Astrocyte of the hippocampus (primary cell): ENCODE results near the gene PUM1.
"Not testable (repeated sequence)": the region's sequence is repeated elsewhere in the genome, so short reads cannot be mapped to it uniquely, and the experiment has no call there.

Experiments used
- DNase-seq: peaks from one replicate; pipeline ENCODE4 v3.0.0; 2011; ENCODE audit warnings: low read depth, low spot score

Gene PUM1

GRCh38 chr1:30964706-30965105 lies 100.8 kb downstream of the PUM1 start:
- DNase-seq: no peak

DNA sequence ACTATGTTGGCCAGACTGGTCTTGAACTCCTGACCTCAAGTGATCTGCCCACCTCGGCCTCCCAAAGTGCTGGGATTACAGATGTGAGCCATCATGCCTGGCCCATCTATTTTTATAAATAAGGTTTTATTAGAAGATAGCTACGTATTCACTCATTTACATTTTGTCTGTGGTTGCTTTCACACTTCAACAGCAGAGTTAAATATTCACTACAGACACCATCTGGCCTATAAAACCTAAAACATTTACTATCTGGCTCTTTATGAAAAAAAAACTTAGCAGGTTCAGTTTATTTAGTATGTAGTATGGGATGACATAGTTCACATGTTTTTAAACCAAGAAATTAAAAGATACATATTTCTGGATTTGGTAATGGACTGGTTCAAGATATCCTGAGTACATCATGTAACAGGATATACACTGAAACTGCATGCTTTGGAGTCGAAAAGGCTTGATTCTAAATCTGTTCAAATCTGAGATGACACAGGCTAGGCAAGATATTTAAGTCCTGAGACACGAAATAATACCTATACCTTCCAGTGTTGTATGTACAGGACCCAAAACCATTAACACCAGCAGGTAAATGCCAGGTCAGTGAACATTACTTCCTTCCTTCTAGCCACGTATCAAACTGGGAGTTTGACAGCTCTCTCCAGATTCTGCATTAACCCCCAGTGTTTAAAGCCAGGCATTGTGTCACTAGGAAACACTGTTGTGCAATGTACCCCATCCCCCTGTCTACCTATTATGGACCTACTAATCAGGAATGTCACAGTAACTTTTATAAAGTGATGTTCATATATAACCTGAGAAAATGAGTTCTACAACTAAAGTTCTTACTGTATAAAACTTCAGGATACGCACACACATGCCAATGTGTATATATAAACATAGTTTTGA lies 102.7 kb downstream of the PUM1 start:
- DNase-seq: no peak

DNA sequence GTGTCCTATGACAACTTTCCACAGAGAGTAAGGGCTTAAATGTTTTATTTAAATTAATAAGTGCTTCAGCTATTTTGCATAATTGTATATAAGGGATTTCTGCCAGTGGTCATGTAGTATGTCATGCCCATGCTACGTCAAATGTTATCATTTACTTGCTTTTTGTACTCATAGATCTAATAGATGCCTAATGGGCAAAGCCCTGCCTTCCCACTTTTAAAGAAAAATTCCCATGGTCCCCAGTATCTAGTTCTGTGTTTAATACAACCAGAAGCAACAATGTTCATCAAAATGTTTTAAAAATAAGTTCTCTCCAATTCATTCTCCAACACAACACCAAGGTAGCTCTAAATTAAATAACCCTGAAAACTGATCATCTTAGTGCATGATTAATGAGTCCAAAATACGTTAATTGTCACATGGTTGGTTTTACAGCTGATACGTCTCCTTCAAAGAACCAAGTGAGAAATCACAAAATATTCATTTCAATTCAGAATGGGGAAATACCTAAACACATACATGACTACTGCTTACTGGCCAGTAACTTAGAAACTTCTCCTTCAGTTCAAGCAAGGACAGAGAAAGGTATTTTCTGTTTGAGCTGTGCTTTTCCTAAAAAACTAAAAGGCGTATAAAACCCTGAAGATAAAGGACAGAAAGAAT lies 107.8 kb downstream of the PUM1 start:
- DNase-seq: no peak

GRCh38 chr1:30955448-30956015 lies 110.0 kb downstream of the PUM1 start:
- DNase-seq: peak; percentile 73

GRCh38 chr1:30953685-30954084 lies 111.8 kb downstream of the PUM1 start:
- no peak for DNase-seq

DNA sequence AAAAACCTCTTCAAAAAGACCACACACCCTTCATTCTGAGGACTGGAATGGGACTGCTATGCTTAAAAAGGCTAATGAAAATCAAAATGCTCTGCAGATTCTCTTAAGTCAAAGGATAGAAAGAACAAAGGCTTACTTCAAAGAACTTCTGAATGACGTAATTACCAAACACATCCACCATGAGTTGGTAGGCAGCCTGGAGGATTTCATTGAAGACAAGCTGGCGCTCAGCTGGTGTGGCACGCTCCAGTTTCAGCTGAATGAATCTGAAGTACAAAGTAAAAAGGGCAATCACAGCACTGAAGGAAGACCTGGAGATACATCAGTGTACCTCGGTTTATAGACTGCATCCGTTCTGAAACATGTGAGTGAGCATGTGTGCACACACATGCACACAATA lies 113.4 kb downstream of the PUM1 start:
- DNase-seq: peak; percentile 57

DNA sequence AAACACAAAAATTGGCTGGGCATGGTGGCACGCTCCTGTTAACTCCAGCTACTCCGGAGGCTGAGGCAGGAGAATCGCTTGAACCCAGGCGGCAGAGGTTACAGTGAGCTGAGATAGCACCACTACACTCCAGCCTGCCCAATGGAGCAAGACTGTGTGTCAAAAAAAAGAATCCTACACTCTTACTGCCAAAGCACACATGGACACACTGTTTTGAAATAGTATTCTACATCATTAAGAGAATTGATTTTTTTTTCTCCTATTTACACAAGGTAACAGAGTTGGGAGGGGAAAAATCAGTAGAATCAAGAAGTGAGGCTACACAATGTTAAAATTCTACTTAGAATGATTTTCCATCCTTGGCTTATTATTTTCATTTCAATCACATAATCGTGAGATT lies 114.8 kb downstream of the PUM1 start:
- no peak for DNase-seq

DNA sequence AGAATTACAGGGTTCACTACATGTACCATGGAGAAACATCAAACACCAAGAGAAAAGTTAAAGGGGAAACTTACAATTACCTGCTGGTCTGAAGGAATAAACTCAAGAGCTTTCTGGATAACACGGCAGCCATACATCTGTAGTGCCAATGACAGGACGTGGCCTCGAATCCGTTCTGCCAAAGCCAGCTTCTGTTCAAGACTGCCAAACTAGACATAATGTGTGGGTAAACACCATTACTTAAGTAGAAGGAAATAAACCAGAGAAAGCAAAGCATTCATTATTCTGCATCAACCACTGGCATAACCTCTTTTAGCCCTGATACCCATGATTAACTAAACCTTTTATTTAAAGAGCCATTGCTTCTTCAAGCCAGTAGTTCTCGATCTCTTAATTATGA lies 115.5 kb downstream of the PUM1 start:
- no peak for DNase-seq

DNA sequence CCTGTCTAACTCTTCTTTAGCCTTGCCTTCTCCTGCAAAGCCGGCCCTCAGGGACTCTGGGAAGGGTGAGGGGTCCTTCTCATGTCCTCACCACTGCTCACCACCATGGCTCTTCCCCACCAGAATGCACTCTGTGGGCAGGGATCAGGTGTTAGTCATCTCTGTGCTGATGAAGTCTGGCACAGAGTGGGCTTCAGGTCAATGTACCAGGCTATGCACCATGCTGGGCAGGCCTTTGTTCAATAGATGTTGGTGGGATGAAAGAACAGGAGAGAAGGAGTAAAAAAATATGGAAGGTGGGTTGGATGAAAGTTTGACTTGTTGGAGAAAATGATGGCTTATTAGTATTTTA lies 116.1 kb downstream of the PUM1 start:
- not testable (repeated sequence) for DNase-seq

DNA sequence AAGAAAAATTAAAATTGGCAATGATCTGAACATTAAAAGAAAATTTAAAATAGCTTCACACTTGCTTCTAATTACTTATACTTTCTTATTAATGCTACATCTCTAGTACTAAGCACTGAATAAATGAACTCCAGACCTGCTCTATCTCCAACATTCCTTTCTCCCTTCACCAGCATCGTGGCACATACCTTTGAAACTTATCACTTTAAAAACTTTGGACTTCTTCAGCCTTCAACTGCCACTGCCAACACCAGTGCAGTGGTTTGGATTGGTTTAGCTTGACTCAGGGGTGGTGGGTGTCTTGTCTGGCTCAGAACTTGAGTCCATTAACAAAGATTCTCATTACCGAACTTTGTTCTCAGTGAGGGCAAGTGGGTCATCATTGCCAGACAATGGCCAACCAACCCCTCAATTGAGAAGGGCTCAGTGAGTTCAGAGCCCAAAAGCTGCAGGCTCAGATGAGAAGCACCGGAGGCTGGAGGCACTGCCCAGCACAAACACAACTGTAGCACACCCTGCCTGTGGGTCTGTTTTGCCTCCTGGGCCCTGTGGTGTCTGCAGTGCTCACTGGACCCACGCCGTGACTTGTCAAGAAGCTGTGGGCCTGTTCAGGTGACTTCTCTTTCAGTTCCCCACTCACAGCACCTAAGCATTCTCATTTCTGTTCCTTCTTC lies 116.6 kb downstream of the PUM1 start:
- DNase-seq: peak; percentile 48

- no peak for DNase-seq
These were observed 117.2 kb downstream of the PUM1 start for GRCh38 chr1:30948278-30948677.

GRCh38 chr1:30947212-30947611 lies 118.3 kb downstream of the PUM1 start:
- DNase-seq: no peak

GRCh38 chr1:30942326-30942963 lies 123.1 kb downstream of the PUM1 start:
- no peak for DNase-seq

- DNase-seq: no peak
These were observed 125.0 kb downstream of the PUM1 start for GRCh38 chr1:30940541-30940940.

DNA sequence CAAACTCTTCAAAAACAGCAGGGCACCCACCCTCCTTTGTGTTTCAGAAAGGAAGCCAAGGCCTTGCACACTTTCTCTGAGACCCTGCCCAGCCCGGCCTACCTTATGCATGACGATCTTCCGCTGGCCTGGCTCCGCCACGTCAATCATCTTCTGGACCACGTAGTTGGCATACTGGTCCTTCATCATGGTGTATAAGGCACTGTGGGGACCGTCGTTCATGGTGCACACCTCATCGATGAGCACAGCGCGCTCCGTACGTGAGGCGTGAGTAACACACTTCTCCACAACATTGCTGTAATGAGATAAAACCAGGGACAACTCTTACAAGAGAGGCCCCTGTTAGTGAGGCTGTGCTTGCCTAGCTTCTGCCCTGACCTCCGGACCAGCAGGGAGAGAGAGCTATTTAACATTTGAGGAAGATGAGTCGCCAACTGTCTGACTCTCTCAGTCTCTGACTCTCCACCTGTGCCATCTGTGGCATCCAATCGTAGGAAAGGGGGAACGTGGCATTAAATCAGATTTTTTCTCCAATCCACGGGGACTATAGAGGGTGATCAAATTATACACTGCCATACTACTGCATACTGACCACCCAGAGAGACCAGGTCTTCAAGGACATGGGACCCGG lies 128.9 kb downstream of the PUM1 start:
- no peak for DNase-seq

DNA sequence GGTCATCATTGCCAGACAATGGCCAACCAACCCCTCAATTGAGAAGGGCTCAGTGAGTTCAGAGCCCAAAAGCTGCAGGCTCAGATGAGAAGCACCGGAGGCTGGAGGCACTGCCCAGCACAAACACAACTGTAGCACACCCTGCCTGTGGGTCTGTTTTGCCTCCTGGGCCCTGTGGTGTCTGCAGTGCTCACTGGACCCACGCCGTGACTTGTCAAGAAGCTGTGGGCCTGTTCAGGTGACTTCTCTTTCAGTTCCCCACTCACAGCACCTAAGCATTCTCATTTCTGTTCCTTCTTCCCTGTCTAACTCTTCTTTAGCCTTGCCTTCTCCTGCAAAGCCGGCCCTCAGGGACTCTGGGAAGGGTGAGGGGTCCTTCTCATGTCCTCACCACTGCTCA lies 129.8 kb downstream of the PUM1 start:
- not testable (repeated sequence) for DNase-seq

DNA sequence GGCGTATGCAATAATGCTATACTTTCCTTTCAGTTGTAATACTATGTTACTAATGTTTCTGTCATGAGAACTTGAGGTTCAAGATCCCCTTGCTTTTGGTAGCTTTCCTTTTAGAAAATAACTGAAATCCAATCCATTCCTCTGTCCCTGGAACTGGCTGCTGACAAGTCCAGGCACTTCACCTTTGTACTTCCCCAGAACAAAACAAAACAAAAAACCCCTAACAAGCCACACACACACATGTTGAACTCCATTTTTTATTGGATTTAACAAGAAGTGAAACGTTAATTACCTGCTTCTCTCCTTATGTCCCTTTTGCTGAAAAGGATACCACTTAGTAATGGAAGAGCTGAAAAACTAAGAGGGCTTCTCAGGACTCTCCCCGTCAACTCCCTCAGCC lies 130.9 kb downstream of the PUM1 start:
- DNase-seq: no peak

- DNase-seq: peak; percentile 47
These were observed 131.7 kb downstream of the PUM1 start for GRCh38 chr1:30933874-30934252.

- no peak for DNase-seq
These were observed 134.8 kb downstream of the PUM1 start for GRCh38 chr1:30930631-30931173.

GRCh38 chr1:30929944-30930525 lies 135.5 kb downstream of the PUM1 start:
- DNase-seq: no peak
